ENCODE results near the gene PCDH9. TPM values are rescaled to one million over a fixed set of nuclear protein-coding genes. Genes with fewer than 3 reads are reported as not detected.

The PCDH9 gene
- total and polyA plus RNA-seq, 10 of the 15 experiments (the other 5 are each of a cell fraction or from before 2014, with no cell fraction given), result 0.02 to 2.3 (median 0.05) TPM; not detected in 1

DNA sequence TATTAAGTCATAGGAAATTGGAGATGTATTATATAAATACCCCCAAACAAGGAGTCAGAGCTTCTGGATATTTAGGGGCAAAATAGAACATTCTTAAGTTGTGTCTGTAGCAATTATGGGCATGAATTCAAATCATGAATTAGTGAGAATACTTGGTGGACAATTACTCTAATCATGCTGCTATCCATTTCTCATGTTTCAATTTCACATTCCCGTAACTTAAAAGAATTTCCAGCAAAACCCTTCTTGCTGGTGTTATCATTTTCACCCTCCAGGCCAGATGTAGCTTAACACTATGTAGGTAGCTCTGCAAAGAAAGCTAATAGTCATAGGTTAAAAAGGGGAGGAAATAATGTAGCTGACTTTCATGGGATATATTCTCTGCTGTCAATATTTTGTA lies 136.1 kb downstream of the PCDH9 start (continued):
- TF ChIP-seq, protein P1, sequence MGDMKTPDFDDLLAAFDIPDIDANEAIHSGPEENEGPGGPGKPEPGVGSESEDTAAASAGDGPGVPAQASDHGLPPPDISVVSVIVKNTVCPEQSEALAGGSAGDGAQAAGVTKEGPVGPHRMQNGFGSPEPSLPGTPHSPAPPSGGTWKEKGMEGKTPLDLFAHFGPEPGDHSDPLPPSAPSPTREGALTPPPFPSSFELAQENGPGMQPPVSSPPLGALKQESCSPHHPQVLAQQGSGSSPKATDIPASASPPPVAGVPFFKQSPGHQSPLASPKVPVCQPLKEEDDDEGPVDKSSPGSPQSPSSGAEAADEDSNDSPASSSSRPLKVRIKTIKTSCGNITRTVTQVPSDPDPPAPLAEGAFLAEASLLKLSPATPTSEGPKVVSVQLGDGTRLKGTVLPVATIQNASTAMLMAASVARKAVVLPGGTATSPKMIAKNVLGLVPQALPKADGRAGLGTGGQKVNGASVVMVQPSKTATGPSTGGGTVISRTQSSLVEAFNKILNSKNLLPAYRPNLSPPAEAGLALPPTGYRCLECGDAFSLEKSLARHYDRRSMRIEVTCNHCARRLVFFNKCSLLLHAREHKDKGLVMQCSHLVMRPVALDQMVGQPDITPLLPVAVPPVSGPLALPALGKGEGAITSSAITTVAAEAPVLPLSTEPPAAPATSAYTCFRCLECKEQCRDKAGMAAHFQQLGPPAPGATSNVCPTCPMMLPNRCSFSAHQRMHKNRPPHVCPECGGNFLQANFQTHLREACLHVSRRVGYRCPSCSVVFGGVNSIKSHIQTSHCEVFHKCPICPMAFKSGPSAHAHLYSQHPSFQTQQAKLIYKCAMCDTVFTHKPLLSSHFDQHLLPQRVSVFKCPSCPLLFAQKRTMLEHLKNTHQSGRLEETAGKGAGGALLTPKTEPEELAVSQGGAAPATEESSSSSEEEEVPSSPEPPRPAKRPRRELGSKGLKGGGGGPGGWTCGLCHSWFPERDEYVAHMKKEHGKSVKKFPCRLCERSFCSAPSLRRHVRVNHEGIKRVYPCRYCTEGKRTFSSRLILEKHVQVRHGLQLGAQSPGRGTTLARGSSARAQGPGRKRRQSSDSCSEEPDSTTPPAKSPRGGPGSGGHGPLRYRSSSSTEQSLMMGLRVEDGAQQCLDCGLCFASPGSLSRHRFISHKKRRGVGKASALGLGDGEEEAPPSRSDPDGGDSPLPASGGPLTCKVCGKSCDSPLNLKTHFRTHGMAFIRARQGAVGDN (IDR thresholded peaks at IDR 0.05), result no peak
- TF ChIP-seq SIX5 (IDR thresholded peaks at IDR 0.05; ENCODE audit: low read depth, low read length, severe bottlenecking) (no peak), FOS (IDR thresholded peaks at IDR 0.05; ENCODE audit: borderline replicate concordance, extremely low read depth, insufficient read length) (no peak), NFYB (IDR thresholded peaks at IDR 0.05; ENCODE audit: insufficient read depth, low read depth, low read length) (no peak)
- TF ChIP-seq, protein P2, sequence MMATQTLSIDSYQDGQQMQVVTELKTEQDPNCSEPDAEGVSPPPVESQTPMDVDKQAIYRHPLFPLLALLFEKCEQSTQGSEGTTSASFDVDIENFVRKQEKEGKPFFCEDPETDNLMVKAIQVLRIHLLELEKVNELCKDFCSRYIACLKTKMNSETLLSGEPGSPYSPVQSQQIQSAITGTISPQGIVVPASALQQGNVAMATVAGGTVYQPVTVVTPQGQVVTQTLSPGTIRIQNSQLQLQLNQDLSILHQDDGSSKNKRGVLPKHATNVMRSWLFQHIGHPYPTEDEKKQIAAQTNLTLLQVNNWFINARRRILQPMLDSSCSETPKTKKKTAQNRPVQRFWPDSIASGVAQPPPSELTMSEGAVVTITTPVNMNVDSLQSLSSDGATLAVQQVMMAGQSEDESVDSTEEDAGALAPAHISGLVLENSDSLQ (IDR thresholded peaks at IDR 0.05), result no peak
- TF ChIP-seq, protein P3, sequence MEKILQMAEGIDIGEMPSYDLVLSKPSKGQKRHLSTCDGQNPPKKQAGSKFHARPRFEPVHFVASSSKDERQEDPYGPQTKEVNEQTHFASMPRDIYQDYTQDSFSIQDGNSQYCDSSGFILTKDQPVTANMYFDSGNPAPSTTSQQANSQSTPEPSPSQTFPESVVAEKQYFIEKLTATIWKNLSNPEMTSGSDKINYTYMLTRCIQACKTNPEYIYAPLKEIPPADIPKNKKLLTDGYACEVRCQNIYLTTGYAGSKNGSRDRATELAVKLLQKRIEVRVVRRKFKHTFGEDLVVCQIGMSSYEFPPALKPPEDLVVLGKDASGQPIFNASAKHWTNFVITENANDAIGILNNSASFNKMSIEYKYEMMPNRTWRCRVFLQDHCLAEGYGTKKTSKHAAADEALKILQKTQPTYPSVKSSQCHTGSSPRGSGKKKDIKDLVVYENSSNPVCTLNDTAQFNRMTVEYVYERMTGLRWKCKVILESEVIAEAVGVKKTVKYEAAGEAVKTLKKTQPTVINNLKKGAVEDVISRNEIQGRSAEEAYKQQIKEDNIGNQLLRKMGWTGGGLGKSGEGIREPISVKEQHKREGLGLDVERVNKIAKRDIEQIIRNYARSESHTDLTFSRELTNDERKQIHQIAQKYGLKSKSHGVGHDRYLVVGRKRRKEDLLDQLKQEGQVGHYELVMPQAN (conservative IDR thresholded peaks at IDR 0.05), result no peak
- TF ChIP-seq, protein P4, sequence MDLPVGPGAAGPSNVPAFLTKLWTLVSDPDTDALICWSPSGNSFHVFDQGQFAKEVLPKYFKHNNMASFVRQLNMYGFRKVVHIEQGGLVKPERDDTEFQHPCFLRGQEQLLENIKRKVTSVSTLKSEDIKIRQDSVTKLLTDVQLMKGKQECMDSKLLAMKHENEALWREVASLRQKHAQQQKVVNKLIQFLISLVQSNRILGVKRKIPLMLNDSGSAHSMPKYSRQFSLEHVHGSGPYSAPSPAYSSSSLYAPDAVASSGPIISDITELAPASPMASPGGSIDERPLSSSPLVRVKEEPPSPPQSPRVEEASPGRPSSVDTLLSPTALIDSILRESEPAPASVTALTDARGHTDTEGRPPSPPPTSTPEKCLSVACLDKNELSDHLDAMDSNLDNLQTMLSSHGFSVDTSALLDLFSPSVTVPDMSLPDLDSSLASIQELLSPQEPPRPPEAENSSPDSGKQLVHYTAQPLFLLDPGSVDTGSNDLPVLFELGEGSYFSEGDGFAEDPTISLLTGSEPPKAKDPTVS (IDR thresholded peaks at IDR 0.05; ENCODE audit: low read depth, low read length), result no peak
